Kasumi-1 (cell line): ENCODE results near the gene PIGZ.

ENCODE experiments used
- DNase-seq, 2 experiments: peaks; one replicate each; lab custom pipeline; 2025; lab: John Stamatoyannopoulos, UW

The PIGZ gene

DNA sequence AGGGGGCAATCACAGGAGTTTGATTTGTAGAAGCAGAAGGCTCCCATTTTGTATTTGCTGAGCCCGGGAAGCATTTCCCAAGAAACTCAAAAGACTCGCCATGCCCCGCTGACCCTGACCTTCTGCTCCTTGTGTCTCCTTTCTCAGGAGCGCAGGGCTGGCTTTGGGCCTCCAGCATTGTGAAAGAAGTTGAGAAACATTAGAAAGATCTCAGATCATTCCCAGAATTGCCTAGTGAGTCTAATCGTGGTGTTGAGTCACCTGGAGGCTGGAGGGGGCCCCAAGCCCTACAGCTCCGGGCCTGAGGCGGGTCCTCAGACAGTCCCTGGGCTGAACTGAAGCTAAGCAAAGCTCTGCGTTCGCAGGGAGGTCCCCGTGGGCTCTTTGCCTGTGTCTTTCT is 10.9 kb upstream of the PIGZ start:
- no peak for DNase-seq

DNA sequence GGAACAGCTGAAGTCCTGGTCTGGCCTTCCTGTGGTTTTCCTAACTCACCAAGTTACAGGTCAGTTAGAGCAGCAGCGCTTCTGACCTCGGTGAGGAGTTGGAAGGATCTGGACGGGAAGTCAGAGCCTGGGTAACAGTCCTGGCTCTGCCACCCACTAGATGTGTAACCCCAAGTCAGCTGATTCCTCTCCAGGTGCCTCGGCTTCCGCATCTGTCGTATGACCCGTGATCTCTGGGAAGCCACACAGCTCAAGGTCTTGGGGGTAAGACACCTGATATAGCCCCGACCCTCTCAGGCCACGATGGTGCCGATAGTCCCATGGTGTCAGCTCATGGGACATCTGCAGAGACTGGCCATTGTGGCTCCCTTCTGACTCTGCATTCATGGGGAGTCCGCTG is 8.3 kb upstream of the PIGZ start:
- no peak for DNase-seq

DNA sequence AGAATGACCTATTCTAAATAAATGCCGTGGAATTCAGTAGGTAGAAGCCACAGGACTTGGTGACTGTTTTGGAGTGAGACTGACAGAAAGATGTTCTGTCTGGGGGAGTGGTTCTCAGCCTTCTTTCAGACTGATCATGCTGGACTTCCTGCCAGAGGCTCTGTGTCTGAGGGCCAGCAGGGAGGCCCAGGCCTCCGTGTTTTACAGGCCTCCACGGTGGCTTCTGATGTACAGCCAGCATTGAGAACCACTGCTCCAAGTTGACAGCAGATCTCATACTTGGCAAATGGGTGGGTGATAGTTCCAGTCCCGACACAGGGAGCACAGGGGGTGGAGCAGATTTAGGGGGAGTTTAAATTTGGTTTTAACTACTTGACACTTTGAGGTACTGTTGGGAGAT is 6.7 kb upstream of the PIGZ start:
- DNase-seq: no peak

DNA sequence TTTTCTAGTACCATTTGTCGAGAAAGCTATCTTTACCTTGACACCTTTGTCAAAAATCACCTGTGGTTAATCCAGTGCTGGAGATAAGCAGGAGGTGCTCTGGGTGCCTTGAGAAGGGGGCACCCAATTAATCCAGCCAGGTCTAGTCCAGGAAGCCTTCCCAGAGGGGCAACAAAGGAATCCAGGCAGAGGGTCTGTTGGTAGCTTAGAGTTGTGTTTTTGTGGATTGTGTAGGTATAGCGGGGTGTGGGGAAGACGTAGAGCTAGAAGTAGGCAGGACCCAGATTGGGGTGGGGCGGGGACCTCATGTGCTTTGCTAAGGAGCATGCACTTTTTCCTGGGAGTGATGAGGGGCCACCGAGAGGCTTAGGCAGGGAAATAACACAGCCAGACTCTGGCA is 6.0 kb upstream of the PIGZ start:
- DNase-seq: no peak

DNA sequence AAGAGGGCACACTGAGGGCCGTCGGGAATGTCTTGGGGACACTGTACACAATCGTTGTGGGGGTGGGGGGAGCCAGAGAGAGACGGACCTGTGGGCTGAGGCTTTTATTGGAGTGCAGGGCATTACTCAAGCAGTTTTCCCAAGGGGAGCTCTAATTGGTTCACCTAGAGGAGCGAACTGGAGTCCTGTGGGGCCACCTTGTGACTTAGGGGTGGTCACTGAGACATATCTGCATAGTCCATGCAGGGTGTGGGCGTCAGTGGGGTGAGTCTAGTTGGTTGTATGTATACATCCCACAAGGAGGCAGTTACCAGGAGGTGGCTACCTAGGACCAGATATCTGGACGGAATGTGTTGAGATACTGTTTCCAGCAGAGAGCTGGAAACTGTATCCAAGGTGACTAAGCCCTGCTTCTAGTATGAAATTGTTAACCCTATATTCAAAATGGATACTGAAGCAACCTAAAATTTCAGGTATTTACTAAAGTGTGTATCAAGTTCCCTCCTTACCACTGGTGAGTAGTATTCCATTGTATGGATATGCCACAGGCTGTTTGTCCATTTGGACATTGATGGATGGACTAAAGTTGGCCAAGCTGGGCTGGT is 2.6 kb upstream of the PIGZ start:
- no peak for DNase-seq

DNA sequence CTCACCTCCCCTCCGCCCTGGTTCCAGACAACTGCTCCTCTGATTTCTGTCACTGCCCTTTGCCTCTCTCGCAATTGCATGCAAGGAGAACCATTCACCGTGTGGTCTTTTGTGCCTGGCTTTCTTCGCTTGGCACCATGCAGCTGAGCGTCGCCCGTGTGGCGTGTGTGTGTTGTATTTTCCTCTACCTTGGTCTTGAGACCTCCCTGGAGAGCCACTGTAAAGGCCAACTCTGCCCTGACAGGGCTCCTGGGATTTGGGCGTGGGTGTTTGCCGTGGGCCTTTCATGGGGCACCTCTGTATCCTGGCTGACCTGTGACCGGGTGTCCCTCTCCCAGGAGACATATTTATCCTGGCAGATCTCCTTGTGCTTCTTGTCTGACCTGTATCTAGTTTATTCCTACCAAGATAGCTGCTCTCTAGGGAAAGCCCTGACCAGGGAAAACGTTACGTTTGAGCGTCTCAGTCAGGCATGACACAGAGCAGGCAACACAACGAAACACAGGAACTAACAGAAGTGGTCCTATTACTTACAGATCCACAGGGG is 2.0 kb upstream of the PIGZ start:
- DNase-seq: no peak

DNA sequence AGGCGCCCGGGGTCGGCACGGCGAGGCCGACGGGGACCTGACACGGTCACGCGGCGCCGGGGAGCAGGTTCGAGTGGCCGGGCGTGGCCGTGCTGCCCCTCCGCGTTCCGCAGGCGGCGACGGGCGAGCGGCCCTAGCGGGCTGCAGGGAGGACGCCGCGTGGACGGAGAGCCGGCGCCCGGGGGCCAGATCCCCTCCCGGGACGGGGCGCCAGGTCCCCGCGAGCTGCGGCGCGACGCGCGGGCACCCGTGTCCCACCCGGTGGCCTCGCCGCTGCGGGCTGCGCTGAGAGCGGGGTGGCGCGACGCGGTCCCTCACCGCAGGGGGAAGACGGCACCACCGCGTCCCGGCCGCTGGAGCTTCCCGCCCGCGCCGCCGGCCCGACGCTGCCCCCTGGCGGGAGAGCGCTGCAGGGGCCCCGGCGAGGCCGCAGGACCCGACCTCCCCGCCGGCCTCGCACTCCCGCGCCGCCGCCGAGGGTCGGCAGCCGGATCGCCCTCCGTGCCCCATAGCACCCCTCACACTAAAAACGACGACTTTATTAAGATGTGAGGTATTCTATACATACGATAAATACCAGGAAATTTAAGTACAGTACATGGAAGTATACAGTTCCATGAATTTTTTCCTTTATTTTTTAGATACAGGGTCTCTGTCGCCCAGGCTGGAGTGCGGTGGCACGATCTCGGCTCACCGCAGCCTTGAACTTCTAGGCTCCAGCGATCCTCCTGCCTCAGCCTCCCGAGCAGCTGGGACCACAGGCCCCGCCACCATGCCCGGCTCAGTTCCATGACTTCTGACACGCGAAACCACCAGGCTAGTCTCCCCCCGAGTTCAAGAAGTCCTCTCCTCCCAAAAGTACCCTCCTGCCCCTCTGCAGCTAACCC is 1.3 kb upstream of the PIGZ start:
- peak; percentile 49 to 51 for DNase-seq

DNA sequence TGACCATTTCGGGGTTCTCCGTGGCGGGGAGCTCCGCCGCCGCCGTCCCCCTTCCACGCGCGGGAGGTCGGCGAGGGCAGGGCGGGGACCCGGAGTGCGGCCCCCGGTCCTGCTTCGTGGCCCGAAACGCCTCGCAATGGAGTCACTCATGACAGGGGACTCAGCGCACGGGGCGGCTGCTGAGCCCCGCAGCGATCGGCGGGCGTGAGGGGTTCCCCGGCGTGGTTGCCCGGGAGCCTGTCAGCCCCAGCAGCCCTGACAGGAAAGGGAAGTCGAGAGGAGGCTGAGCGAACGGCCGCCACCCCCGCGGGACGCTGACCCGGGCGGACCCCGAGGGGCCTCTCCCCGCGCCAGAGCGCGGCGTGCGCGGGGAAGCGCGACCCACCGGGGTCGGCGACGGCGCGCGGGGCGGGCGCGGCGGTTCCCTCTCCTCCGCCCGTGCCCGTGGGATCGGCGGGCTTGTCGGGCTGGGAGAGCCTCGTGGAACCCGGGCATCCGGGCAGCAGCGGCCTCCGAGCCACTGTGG is 564 bp upstream of the PIGZ start:
- peak; percentile 7 to 18 for DNase-seq

DNA sequence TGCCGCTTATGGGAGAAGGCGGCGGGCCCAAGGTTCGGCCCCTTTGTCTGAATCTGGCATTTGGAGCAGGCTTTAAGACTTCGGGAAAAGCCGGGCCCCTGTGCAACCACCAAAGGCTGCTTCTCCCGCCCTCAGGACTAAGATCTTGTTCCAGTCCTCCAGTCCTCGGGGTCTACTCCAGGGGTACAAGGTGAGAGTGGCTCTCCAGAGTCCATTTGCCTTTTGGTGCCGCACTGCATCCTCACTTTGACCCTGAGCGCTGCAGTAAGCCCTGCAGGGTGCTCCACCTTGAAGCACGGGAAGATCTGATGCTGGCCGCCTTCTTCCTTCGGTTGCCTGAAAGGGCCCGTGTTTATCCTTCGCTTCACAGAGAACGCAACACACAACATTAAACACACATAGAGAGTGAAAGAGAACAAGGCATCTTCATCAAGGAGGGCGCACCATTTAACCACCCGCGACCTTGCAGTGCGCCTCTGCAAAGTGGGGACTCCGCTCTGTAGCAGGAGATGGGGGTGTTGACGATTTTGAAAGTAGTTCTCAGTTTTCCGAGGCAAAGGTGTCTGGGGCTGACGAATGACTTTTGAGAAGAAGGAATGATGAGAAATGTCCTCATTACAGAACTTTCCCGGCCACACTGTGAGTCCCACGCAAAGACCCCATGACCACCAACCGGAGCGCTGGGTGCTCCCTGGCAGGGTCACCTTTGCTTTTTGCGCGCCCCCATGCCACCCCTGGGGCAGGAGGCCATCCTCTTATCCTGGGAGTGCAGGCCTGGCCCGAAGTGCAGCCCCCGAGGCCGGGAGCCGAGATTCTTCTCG is 1.0 kb downstream of the PIGZ start:
- no peak for DNase-seq

DNA sequence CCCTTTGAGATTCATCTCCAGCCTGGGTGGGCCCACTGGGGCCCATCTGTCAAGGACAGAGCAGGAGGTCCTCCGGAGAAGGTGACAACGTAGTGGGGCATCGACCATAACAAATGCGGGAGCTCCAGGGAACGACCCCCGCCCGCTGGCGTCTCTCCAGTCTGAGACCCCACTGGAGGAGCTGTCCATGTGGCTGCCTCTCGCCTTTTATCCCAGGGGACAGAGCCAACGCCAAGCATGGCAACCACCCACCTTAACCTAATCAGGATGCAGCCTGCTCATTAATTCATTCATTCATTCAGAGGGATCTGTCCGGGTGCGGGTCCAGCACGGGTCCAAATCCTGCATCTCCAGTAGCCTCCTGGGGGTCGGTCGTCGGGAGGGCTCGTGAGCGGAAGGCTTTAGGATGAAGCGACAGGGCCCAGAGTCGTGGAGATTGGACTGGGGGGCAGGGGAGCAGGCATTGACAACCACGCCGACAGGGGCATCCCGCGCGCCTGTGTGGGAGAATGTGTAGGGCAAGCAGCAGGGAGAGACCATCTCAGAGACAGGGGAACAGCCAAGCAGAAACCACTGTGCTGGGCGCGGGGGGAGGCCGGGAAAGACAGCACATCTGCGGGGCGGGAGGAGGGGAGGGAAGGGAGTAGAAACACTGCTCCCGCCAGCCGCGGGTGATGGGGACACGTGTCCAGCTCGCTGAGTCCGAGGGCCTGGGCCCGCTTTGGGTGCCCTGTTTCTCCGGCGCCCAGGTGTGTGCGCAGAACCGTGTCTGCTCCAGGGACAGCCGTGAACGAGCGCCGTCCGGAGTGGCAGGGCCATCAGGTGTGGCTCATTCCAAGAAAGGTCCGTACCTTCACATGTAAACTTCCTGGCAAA is 1.9 kb downstream of the PIGZ start:
- DNase-seq: no peak

DNA sequence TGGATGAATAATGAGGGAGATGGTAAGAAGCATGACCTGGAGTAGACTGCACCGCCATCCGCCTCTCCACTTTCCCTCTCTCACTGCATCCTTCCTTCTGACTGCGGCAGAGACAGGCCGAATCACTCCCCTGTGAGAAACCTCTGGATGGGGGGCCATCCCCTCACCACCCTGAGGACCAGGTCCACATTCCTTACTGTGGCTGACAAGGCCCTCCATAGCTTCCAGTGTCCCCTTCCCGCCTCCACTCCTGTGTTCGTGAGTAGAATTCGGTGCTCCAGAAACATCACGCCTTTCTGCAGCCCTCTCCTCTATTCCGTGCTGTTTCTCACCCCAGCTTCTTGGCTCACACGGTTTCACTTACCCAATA is 2.8 kb downstream of the PIGZ start:
- no peak for DNase-seq

DNA sequence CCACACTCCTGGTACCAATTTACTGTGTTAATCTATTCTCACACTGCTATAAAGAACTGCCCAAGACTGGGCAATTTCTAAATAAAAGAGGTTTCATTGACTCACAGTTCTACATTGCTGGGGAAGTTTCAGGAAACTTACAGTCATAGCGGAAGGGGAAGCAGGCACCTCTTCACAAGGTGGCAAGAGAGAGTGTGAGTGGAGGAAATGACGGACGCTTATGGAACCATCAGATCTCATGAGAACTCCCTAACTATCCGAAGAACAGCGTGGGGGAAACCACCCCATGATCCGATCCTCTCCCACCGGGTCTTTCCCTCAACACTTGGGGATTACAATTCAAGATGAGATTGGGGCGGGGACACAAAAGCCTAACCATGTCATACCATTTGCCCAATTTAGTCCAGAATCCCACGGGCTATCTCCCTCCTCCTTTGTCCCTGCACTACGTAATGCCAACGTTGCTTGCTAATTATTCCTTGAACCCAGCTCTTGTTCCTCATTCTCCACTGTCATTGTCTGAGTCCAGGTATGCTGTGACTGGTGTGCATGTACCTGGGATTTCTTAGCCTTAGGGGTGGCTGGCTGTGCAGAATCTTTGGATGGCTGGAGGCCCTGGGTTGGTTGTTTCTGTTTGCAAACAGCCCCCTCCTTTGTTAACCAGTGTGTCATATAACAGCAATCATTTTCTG is 3.4 kb downstream of the PIGZ start:
- DNase-seq: no peak

DNA sequence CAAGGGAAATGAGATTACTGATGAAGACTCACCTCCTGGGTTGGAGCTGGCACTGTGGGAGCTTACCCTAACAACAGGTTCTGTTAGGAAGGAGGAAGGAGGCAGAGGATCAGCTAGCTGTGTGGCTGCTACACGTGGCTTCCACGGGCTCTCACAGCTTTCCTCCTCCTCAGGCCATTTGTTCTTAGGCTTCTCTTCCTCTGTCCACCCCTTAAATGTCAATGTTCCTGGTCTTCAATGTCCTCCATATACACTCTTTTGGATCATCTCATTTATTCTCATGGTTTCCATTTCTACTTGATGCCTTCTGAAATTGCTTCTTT is 5.0 kb downstream of the PIGZ start:
- DNase-seq: no peak

DNA sequence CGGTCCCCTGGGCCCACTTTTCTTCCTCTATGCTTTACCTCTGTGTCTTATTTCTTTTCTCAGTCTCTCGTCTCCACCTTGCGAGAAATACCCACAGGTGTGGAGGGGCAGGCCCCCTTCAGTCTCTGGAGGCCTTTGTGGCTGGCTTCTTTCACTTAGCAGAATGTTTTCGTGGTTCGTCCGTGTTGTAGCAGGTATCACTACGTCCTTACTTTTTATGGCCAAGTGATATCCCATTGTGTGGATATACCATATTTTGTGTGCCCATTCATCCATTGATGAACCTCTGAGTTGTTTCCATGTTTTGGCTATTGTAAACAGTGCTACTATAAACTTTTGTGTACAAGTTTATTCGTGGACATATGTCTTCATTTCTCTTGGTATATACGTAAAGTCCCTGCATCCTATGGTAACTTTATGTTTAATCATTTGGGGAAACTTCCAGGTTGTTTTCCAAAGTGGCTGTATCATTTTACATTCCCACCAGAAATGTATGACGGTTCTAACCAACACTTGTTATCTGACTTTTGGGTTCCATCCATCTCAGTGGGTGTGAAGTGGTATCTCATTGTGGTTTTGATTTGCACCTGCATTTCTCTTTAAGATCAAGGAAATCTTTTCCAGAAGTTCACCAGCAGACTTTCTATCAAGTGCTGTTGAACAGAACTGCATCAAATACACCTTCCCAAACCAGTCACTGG is 5.6 kb downstream of the PIGZ start:
- DNase-seq: no peak

DNA sequence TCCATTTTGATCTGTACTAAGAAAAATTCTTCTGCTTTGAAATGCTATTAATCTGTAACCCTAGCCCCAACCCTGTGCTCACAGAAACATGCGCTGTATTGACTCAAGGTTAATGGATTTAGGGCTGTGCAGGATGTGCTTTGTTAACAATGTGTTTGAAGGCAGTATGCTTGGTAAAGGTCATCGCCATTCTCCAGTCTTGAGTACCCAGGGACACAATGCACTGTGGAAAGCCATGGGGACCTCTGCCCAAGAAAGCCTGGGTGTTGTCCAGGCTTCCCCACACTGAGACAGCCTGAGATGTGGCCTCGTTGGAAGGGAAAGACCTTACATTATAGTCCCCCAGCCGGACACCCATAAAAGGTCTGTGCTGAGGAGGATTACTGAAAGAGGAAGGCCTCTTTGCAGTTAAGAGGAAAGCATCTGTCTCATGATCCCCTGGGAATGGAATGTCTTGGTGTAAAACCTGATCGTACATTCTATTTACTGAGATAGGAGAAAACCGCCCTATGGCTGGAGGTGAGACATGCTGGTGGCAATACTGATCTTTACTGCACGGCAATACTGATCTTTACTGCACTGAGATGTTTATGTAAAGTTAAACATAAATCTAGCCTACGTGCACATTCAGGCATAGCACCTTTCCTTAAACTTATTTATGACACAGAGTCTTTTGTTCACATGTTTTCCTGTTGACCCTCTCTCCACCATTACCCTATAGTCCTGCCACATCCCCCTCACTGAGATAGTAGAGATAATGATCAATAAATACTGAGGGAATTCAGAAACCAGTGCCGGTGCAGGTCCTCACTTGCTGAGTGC is 6.3 kb downstream of the PIGZ start:
- no peak for DNase-seq

DNA sequence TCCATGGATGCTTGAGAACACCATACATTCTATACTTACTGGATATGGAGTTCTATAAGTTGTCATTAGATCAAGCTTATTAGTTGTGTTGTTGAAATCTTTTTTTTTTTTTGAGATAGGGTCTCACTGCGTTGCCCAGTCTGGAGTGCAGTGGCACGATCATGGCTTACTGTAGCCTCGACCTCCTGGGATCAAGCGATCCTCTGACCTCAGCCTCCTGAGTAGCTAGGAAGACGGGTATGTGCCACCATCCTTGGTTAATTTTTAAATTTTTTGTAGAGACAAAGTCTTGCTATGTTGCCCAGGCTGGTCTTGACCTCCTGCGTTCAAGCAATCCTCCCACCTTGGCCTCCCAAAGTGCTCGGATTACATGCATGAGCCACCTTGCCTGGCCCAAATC is 13.8 kb downstream of the PIGZ start:
- DNase-seq: no peak

DNA sequence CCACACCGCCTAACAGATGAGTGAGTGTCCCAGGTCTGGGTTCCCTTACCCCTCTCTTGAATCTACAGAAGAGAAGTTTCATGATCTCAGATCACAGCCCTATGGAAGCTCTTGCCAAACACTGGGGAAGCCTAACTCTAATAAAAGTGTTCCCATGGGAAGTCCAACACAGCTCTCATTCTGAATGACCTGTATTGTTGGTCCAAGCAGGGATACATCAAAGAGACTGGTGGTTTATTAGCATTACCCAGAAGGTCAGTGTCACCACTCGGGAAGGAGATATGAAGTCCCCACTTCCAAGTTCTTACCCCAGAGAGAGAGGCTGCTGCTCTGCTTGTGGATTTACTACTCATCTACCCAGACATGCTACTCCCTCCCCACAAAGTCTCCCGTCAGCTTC is 17.3 kb downstream of the PIGZ start:
- DNase-seq: no peak

DNA sequence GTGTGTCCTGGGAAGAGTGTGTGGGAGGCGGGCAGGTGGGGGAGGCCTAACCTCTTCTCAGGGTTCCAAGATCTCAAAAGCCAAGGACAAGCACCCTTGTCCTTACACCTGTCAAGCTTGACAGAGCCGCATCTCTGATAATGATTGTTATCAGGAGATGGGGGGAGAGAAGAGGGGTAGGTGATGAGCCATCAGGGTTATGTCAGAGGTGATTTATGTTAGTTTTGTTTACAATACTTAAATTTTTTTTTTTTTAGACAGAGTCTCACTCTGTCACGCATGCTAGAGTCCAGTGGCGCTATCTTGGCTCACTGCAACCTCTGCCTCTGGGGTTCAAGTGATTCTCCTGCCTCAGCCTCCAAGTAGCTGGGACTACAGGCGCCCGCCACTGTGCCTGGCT is 18.9 kb downstream of the PIGZ start:
- DNase-seq: no peak

DNA sequence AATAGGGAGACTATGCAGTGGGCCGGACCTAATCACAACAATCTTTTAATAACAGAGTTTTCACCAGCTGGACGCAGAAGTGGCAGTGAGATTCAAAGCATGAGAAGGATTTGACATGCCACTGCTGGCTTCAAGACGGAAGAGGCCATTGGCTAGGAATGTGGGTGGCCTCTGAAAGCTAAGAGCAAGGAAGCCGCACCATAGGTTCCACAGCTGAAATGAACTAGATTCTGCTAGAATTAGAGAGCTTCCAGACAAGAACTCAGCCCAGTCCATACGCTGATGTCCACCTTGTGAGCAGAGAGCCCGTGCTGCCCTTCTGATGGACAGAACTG is 19.4 kb downstream of the PIGZ start:
- DNase-seq: no peak
